Fibroblast of lung (primary cell): ENCODE results near the gene C10orf67. TPM values are rescaled to one million over a fixed set of nuclear protein-coding genes. Genes with fewer than 3 reads are reported as not detected.
"Not testable (repeated sequence)": the region's sequence is repeated elsewhere in the genome, so short reads cannot be mapped to it uniquely, and the experiment has no call there.

ENCODE experiments used
- DNase-seq, 2 donors: peaks; one replicate each; pipeline versions ENCODE4 v3.0.0 to v3.0.0-alpha.2; 2010; ENCODE audit warnings: low read depth in 2 of 2
- H2AFZ ChIP-seq: 2 replicates; pipeline ENCODE4 v1.5.1; 2012; ENCODE audit warnings: low read length, control low read depth, inconsistent platforms
- H3K27ac ChIP-seq: 2 replicates; pipeline ENCODE4 v1.5.1; 2011; ENCODE audit warnings: low read length, control low read depth; ENCODE audit not compliant: insufficient read depth
- H3K27me3 ChIP-seq: 2 replicates; pipeline ENCODE4 v1.5.1; 2011; ENCODE audit warnings: mild to moderate bottlenecking, low read length; ENCODE audit not compliant: control insufficient read depth, insufficient read depth
- H3K36me3 ChIP-seq: 2 replicates; pipeline ENCODE4 v1.5.1; 2011; ENCODE audit warnings: low read length; ENCODE audit not compliant: control insufficient read depth, insufficient read depth
- H3K4me1 ChIP-seq: 2 replicates; pipeline ENCODE4 v1.5.1; 2011; ENCODE audit warnings: low read length; ENCODE audit not compliant: control insufficient read depth, insufficient read depth; ENCODE audit errors: extremely low read depth
- H3K4me2 ChIP-seq: 2 replicates; pipeline ENCODE4 v1.5.1; 2011; ENCODE audit warnings: low read length, control low read depth; ENCODE audit not compliant: insufficient read depth; ENCODE audit errors: extremely low read depth
- H3K4me3 ChIP-seq, 4 experiments: fragments of 200-600 bp in 1 of 4; sonication (generic) in 1 of 4; replicated peaks in 1 of 4; 2 replicates each; pipeline ENCODE4 v1.5.1; 2011 to 2016; ENCODE audit warnings: low read length in 4 of 4, low read depth in 3 of 4, mild to moderate bottlenecking in 3 of 4, control low read depth in 2 of 4, inconsistent platforms in 1 of 4, mixed read lengths in 1 of 4; ENCODE audit not compliant: insufficient read depth in 1 of 4; ENCODE audit errors: control extremely low read depth in 1 of 4
- H3K79me2 ChIP-seq: 2 replicates; pipeline ENCODE4 v1.5.1; 2012; ENCODE audit warnings: mild to moderate bottlenecking, low read length, inconsistent platforms; ENCODE audit not compliant: control insufficient read depth, insufficient read depth
- H3K9ac ChIP-seq: 2 replicates; pipeline ENCODE4 v1.5.1; 2011; ENCODE audit warnings: mild to moderate bottlenecking, low read length, control low read depth; ENCODE audit not compliant: insufficient read depth
- H3K9me3 ChIP-seq: 2 replicates; pipeline ENCODE4 v1.5.1; 2012; ENCODE audit warnings: low read depth, low read length; ENCODE audit not compliant: control insufficient read depth, insufficient read depth
- H4K20me1 ChIP-seq: 2 replicates; pipeline ENCODE4 v1.5.1; 2011; ENCODE audit warnings: low read length; ENCODE audit not compliant: control insufficient read depth, insufficient read depth; ENCODE audit errors: extremely low read depth
- CTCF ChIP-seq, 2 donors: IDR thresholded peaks in 1 of 2; conservative IDR thresholded peaks in 1 of 2; 1 replicate in 1 of 2; 2 replicates in 1 of 2; pipeline ENCODE4 v1.5.1; 2011 to 2012; ENCODE audit warnings: low read length in 2 of 2, control low read depth in 1 of 2, inconsistent platforms in 1 of 2, low read depth in 1 of 2, mild to moderate bottlenecking in 1 of 2
- EZH2 ChIP-seq: IDR thresholded peaks from 2 replicates; pipeline ENCODE4 v1.5.1; 2012; ENCODE audit warnings: low read length, control low read depth, mild to moderate bottlenecking; ENCODE audit errors: missing control alignments
- polyA plus RNA-seq, 2 donors: library from polyadenylated mRNA; depleted of rRNA in 1 of 2; stranded (reverse) in 1 of 2; unstranded in 1 of 2; fragments of >200 nt; gene quantifications; 2 replicates each; pipeline ENCODE4 v1.2.1, GENCODE V29; 2011 to 2012; ENCODE audit warnings: missing spikeins in 1 of 2
- total RNA-seq: library from RNA; depleted of rRNA; stranded (reverse); fragments of >200 nt; gene quantifications from 2 replicates; pipeline ENCODE4 v1.2.1, GENCODE V29; 2014

Gene C10orf67
- total and polyA plus RNA-seq, 2 donors (not counting 1 experiment from before 2014, with no cell fraction given): under 0.01 to 0.16 TPM

- Histone ChIP-seq H3K79me2 (no peaks in the 10 kb centered on the region), H3K9me3 (no peaks in the 10 kb centered on the region), H3K4me2 (no peak overlapping the region), H3K4me3 (no peak overlapping the region), H4K20me1 (no peaks in the 10 kb centered on the region), H3K27me3 (no peaks in the 10 kb centered on the region), H2AFZ (no peak overlapping the region), H3K27ac (no peak overlapping the region), H3K36me3 (no peaks in the 10 kb centered on the region), H3K4me1 (no peaks in the 10 kb centered on the region), H3K9ac (no peak overlapping the region)
- TF ChIP-seq EZH2: no peak
- no peak for TF ChIP-seq CTCF (conservative IDR thresholded peaks at IDR 0.05 in 1 of 2, IDR thresholded peaks at IDR 0.05 in 1 of 2; ENCODE audit: low read depth in 1 of 2, low read length in 2 of 2)
- DNase-seq: peak in 1 of 2 donors; percentile 19
Measured at GRCh38 chr10:23370106-23370505, 25.5 kb upstream of the C10orf67 start.

DNA sequence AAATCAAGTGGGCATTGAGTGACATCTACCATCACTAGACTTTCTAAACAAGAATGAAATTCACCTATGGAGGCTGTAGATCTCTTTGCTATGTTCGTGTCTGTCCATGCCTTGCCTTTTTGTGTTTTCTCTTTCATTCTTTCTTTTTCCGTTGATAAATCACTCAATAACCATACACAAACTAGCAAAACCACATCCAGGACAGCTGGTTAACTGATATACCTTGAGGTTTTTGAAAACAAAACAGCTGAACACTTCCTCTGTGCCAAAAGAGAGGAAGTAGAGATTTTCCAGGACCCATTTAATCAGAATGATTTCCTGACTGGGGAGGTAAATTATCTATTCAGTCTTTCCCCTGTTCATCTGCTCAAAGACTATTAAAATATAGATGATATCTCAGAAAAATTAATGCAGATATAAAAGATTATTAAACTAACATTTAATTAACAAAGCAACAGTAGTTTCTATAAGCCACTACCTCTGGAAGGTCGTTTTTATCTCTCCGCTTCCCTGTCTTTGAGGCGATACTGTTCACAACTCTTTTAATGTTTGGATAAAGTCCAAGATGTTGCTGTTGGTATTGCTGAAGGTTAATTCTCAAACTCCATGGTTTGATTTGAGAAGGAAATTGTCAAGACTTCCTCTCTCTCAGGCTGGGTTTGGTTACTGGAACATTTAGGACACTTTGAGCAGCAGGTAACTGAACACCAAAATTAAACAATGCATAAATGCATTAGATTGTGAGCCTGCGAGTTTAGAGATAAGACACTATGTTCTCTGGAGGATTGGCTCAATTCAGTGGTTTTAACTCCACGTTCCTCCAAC, 24.4 kb upstream of the C10orf67 start:
- Histone ChIP-seq H3K36me3 (no peaks in the 10 kb centered on the region), H3K79me2 (no peaks in the 10 kb centered on the region), H2AFZ (no peak overlapping the region), H3K27me3 (no peaks in the 10 kb centered on the region), H3K9me3 (no peaks in the 10 kb centered on the region), H4K20me1 (no peaks in the 10 kb centered on the region), H3K4me1 (no peaks in the 10 kb centered on the region), H3K27ac (no peak overlapping the region), H3K9ac (no peak overlapping the region), H3K4me3 (no peak overlapping the region), H3K4me2 (no peak overlapping the region)
- TF ChIP-seq CTCF (conservative IDR thresholded peaks at IDR 0.05 in 1 of 2, IDR thresholded peaks at IDR 0.05 in 1 of 2; ENCODE audit: low read depth in 1 of 2, low read length in 2 of 2): no peak
- no peak for TF ChIP-seq EZH2
- peak in 1 of 2 donors; percentile 24 for DNase-seq

GRCh38 chr10:23367896-23368595, 23.4 kb upstream of the C10orf67 start:
- H2AFZ ChIP-seq: no peak overlapping the region
- no peaks in the 10 kb centered on the region for H3K79me2 ChIP-seq
- no peaks in the 10 kb centered on the region for H3K36me3 ChIP-seq
- no peak for TF ChIP-seq EZH2
- no peak for TF ChIP-seq CTCF (conservative IDR thresholded peaks at IDR 0.05 in 1 of 2, IDR thresholded peaks at IDR 0.05 in 1 of 2; ENCODE audit: low read depth in 1 of 2, low read length in 2 of 2)
- no peak overlapping the region for H3K4me3 ChIP-seq
- no peaks in the 10 kb centered on the region for H3K9me3 ChIP-seq
- no peak overlapping the region for H3K9ac ChIP-seq
- DNase-seq: peak in 1 of 2 donors; percentile 17
- no peak overlapping the region for H3K4me2 ChIP-seq
- no peaks in the 10 kb centered on the region for H3K27me3 ChIP-seq
- H3K27ac ChIP-seq: no peak overlapping the region
- H3K4me1 ChIP-seq: no peaks in the 10 kb centered on the region
- H4K20me1 ChIP-seq: no peaks in the 10 kb centered on the region

DNA sequence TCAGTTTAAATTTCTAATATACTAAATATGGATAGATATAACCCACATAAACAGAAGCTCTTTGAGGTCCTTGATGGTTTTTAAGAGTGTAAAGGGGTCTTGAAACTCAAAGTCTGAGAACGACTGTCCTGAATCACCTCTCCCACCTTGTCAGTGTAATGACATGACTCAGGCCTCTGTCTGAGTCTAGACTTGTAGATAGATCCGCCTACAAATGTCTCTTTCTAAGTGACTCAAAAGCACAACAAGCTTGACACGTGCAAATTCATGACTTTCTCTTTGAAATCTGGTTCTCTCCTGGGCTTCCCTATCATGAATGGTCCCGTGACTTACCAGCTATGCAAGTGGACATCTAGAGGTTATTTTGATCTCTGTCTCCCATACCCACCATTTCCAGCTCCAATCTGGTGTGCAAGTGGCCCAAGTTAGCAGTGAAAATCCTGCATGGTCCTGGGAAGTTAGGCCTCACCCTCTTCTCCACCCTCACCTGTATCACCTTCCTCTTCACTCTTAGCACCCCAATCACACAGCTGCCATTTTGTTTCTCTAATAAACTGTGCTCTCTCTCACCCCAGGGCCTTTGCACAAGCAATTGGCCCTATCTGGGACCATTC, 20.9 kb upstream of the C10orf67 start:
- H3K27me3 ChIP-seq, H3K79me2 ChIP-seq, H3K4me3 ChIP-seq, H3K27ac ChIP-seq, H3K9me3 ChIP-seq, H2AFZ ChIP-seq, H3K36me3 ChIP-seq, H3K4me1 ChIP-seq, H4K20me1 ChIP-seq, H3K4me2 ChIP-seq, H3K9ac ChIP-seq: not testable (repeated sequence)
- DNase-seq: peak in 1 of 2 donors; percentile 65
